ENCODE data around the gene DVL2.
"Not testable (repeated sequence)": the region's sequence is repeated elsewhere in the genome, so short reads cannot be mapped to it uniquely, and the experiment has no call there.

DVL2 gene

GRCh38 chr17:7254511-7254910 is 20.2 kb upstream of the DVL2 start:
- DNase-seq, result no peak

DNA sequence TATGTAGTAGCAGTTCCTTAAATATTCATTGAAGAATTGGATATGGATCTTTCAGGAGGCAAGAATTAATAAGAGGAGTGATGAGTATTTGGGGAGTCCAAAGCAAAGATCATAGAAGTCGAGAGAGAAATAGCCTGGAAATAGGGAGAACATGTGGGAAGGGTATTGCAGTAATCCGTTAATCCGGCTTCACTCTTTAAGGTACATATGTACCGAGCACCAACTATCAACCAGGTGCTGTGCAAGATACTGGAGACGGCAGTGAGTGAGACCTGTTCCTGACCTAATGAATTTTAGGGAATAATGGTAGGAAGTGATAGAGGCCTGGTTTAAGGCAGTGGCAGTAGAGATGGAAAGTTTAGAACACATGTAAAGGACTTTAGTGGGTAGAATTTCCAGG is 18.8 kb upstream of the DVL2 start:
- no peak for DNase-seq

DNA sequence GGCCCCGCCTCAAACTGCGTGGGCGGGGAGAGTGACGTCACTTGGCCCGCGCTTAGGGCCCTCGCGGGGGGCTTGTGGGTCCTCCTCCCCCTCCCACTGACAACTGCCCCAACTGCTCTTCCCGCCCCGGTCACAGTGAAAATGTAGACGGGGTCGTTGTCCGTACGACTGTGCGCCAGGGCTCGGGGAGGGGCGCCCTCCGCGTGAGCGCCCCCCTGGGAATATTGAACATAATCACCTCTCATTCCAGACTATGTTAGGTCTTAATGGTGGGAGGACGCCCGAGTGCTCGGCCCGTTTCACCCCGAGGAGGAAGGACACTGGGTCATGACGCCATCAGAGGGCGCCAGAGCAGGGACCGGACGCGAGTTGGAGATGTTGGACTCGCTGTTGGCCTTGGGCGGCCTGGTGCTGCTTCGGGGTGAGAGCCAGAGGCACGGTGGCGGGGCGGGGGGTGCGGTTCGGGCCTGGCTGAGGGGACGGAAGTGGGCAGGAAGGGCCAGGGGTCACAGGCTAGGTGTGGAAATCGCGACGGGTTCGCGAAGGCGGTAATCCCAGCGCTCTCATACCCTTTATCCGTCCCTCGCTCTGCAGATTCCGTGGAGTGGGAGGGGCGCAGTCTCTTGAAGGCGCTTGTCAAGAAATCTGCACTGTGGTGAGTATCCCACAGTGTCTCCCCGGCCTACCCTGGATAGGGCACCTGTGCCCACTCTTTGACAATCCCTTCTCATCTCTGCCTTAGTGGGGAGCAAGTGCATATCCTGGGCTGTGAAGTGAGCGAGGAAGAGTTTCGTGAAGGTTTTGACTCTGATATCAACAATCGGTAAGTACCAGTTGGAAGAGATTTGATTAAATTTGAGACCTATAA is 18.1 kb upstream of the DVL2 start, which contains the start of gene ELP5:
Gene ELP5 (plus strand): TSS at position 40 of the 868 bp plus-strand sequence. CDS start 336 bp downstream, at position 376.
- DNase-seq, result peak; percentile 90 to 91

DNA sequence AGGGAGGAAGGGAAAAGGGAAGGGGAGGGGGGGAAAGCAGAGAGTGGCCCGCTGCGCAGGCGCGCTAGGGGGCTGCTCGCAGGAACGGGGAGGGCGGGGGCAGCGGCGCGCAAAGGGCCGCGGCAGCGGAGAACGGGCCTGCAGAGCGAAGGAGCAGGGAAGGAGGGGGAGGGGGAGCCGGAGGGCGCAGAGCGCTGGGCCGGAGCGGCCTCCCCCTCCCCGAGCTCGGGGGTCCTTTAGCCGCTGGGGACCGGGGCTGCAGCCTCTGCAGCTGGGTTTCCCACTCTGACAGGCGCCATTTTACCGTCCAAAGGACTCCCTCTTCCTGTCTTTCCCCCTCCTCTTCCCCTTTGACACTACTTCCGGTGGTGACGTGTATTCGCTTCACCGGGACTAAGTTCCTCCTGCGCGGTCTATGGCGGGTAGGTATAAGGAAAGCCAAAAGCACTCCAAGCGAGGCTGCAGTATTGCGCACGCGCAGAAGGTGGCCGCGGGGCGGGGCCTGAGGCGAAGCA is 17.4 kb upstream of the DVL2 start, which contains the start of gene CTDNEP1:
Gene CTDNEP1 (minus strand): TSS at position 74 of the 515 bp plus-strand sequence. CDS start 438 bp downstream, outside the sequence.
- DNase-seq, result peak; percentile 99

DNA sequence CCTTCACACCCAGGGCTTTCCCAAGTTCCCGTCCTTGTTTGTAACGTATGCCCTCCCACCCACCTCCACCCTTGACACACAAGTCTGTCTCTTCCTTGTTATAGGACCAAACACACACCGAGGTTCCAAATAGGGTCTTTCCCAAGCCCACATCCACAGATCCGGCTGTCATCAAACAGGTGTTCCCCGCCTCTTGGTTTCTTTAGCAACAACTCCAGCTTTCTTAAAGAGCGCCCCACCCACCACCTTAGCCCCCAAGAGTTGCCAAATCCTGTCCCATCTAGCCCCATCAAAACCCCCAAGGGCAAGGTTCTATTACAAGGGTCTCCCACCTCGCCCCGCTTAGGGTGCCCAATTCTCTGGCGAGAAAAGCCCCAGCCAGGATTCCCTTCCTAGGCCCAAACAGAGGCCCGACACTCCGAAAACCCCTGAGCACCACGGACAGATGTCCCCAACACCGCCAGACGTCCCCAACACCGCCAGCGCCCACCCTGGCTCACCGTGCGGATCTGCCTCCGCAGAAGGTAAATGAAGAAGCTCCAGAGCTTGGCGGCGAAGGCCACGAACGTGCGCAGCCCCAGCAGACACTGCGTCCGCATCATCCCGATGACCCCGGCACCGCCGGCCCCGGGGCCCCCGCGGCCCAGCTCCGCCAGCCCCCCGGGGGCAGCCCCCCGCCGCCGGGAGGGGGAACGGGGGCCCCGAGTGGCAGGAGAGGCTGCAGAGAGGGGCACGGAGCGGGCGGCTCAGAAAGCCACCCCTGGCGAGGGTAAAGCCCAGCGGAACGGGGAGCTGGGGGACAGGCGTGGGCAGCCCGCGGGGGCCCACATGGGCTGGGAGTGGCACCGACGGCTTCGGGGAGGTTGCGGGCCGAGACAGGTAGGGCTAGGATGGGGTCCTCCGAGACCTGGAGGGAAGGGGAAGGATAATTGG is 16.6 kb upstream of the DVL2 start:
- peak; percentile 47 to 66 for DNase-seq

DNA sequence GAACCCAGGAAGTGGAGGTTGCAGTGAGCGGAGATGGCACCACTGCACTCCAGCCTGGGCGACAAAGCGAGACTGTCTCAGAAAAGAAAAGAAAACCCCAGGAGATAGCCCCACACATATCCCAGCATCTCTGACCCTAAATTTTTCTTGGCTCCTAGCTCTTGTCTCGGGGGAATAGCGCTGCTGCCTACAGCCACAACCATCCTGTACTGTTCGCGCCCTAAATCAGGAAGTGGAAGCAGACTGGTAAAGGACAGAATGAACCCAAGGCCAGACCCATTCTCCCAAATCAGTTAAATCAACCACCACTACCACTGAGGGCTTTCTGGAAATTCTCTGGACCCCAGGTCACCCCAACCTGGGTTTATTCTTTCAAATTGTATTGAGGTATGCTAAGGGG is 15.5 kb upstream of the DVL2 start:
- DNase-seq, result no peak

- DNase-seq, result no peak
Measured at GRCh38 chr17:7249214-7249613, 14.9 kb upstream of the DVL2 start.

DNA sequence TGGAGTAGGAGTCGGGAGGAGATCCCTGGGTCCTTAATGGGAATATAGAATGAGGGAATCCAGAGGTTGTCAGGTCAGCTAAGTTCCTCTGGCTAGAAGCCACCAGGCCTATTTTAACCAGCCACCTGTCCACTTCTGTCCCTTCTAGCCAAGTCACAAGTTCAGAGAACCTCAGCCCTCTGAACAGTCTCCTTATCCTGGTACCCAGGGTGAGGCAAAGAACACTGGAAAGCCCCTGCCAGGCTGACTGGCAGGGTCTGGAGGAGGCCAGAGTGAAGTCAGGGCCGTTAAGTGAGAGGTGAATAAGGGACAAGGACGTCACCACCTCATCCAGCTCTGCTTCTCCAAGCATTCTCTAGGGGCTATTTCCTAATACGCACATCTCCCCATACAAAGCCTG is 14.5 kb upstream of the DVL2 start:
- no peak for DNase-seq

DNA sequence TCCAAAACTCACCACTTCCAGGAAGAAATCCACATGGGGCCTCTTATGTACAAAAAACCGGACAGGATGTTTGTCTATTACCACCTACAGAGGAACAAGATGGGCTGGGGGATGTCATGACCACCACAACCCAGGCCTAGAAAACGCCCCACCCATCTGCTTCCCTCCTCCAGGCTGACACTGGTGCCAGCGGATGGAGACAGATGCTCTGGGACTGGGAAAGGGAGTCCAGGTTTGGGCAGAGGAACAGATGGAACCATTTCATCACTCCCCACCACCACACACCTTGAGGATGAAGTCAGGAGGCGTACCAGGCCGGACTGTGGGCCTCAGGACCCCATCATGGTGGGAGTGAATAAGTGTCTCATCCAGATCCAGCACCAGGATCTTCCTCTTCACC is 12.5 kb upstream of the DVL2 start:
- no peak for DNase-seq

DNA sequence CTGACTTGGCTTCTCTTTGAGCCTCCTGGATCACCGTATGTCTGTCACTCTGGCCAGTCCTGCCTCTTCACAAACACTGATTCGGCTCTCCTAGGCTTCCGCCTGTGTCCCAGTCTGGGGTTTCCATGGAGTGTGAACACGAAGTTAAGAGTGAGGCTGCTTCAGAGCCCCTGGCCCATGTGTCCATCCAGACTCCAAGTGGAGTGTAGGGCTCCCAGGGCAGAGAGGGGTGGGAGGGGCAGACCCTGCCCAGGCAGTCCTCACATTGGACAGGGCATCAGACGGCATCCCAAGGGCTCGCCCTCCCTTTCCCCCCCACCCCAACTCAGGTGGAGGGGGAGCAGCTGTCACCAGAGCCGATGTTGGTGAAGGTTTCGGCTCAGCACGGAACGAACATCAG is 9.5 kb upstream of the DVL2 start:
- not testable (repeated sequence) for DNase-seq

- DNase-seq, result no peak
Measured at GRCh38 chr17:7243453-7243729, 9.1 kb upstream of the DVL2 start.

DNA sequence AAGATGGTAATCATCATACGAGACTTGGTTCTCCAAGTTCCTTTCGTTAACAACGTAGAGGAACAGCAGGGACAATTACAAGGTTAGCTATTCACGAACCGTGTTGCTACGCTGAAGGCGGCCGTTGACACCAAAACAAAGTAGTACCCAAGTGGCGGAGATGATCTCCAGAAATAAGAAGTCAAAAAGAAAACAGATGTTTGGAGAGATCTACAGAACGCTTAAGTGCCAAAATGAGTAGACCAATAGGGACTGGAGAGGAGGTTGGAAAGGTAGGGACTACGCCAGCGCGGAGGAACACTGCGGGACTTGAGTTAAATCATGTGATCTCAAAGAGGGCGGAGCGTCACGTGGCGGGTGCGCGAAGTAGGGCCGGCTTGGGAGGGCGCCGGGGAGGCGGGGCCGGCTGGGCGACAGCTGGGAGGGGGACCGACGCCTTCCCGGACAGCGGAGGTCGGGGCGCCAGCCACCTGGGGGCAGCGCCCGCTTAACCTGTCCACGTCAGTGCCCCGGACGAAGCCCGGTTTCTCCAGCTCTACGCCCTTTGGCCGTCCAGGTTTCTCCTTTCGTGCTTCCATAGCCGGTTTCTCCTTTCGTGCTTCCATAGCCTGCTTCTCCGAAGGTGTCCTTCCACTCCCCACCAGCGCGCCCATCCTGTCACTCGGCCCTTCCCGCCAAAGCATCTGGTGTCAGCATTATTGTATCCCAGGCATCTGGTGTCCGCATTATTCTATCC is 8.6 kb upstream of the DVL2 start:
- peak; percentile 92 to 95 for DNase-seq

GRCh38 chr17:7241783-7242716 is 7.7 kb upstream of the DVL2 start, which contains the start of gene GABARAP:
TSS of gene GABARAP (minus strand) at chr17:7242449. CDS start at chr17:7242330, 119 bp downstream.
- peak; percentile 89 to 94 for DNase-seq

DNA sequence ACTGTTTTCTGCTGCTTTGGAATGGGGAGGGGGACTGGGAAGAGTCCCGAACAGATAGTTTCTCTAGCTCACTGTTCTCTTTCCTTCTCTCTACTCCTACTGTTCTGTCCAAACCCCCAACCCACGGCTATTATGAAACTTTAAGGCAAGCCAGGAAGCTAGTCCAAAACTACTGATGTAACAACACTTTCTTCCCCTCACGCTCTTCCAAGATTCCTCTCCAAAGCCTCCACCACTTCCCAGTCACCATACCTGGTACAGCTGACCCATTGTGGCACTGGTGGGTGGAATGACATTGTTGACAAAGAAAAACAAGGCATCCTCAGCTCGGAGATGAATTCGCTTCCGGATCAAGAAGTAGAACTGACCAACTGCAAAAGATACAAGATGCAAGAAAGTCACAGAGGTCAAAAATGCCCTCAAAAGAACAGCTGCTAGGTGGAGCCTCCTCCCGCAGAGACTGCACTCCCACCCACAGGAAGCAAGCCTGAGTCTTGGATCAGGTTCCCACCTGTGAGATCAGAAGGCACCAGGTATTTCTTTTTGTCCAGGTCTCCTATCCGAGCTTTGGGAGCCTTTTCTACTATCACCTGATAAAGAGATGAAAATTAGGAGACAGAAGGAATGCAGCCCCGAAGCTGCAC is 6.9 kb upstream of the DVL2 start:
- no peak for DNase-seq

GRCh38 chr17:7240375-7240774 is 6.1 kb upstream of the DVL2 start:
- DNase-seq, result no peak

DNA sequence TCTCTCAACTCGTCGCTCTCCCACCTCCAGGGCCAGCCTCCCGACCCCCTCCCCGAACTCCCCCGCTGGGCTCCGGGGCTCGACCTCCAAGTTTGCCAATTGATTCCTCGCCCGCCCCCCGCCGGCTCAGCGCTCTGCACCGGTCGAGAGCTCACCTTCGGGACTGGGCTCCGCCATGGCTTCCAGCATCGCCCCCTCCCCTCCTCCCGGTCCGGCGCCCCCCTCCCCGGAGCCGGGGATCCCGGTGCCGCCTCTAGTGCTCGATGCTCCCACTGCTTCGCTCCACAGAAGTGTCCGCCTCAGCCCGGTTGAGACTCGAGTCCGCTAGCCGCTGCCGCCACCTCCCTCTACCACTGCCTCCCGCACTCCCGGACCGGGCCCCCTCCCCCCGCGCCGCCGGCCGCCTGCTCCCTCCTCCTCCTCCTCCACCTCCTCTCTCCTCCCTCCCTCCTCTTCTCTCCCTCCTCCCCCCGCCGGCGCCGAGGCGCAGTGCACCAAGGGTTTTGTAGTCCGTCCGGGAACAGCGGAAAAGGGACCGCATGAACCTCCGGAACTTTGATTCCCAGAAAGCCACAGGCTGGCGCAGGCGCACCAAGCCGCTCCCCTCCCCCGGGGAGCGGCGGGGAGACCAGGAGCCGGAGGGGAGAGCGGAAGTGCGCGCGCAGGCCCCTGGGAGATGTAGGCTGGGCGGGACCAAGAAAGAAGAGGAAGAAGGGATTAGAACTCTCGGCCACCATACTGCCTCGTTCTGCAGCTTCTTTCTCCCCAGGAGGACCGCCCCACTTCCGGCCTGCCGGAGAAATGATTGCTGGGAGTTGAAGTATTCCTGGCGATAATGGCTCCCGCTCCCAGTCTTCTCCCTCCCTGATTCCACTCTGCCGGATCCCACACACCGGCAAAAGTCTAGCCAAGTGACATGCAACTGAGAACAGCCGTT is 5.0 kb upstream of the DVL2 start, which contains the start of gene PHF23:
Gene PHF23 (minus strand): TSS at position 367 of the 937 bp plus-strand sequence. CDS start 178 bp downstream, at position 189.
- DNase-seq, result peak; percentile 99

DNA sequence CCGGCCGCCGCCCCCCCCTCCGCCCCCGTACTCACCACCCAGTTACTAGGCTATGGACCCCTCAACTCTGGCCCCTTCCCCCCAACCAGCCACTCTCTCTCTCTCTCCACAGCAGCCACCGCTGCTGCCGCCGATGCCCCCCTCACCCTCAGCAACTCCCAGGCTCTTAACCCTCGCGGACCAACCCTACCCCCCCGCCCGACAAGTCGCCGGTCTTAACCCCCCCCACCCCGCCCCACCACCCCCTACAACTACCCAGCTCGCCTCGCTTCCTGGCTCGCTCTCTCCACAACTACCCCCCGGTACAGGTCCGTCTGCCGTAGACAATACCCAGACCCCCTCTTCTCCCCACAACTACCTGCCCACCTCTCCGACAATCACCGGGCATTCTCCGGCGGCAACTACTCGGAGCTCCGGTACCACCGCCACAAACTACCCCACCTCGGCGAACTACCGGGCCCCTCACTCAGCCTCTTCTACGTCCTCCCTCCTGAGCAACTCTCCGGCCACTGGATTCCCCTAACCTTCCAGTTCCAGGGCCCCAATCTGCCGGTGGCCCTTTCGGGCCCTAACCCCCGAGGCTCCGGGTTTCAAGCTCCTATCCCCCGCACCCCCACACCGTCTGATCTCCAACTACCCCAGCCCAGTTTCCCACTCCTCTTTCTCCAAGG is 4.2 kb upstream of the DVL2 start:
- DNase-seq, result peak; percentile 45 to 53

- peak; percentile 83 to 88 for DNase-seq
Measured at GRCh38 chr17:7237761-7238419, 3.6 kb upstream of the DVL2 start.

Measured in CD4-positive, alpha-beta T cell treated with Interferon alpha-2 for 1 hour (primary cell).